ENCODE data around the gene RGS12.

The RGS12 gene

GRCh38 chr4:3292571-3293400 lies at the start of gene RGS12:
RGS12 (plus strand) TSS chr4:3293021; CDS start chr4:3316171, 23,150 bp downstream.
- in situ Hi-C loops (cut with HindIII; ENCODE audit: low sequenced_read_pairs): no loop called here

- in situ Hi-C loops (cut with HindIII; ENCODE audit: low sequenced_read_pairs): loop anchor here (5.0 kb wide), 1 partner anchor 56 kb away; no protein-coding TSS in a partner anchor
Observed at GRCh38 chr4:3243136-3243780, 49.6 kb upstream of the RGS12 start.

- in situ Hi-C loops (cut with HindIII; ENCODE audit: low sequenced_read_pairs): loop anchor here (5.0 kb wide), 1 partner anchor 57 kb away; no protein-coding TSS in a partner anchor
Observed at GRCh38 chr4:3244002-3244401, 48.8 kb upstream of the RGS12 start.

GRCh38 chr4:3244747-3245146 lies 48.1 kb upstream of the RGS12 start:
- in situ Hi-C loops (cut with HindIII; ENCODE audit: low sequenced_read_pairs): loop anchor here (5.0 kb wide), 1 partner anchor 57 kb away; no protein-coding TSS in a partner anchor

GRCh38 chr4:3245676-3246075 lies 47.1 kb upstream of the RGS12 start:
- in situ Hi-C loops (cut with HindIII; ENCODE audit: low sequenced_read_pairs): no loop called here

GRCh38 chr4:3246458-3247398 lies 46.1 kb upstream of the RGS12 start:
- in situ Hi-C loops (cut with HindIII; ENCODE audit: low sequenced_read_pairs): no loop called here

- in situ Hi-C loops (cut with HindIII; ENCODE audit: low sequenced_read_pairs): no loop called here
Observed at GRCh38 chr4:3247399-3248177, 45.2 kb upstream of the RGS12 start.

- in situ Hi-C loops (cut with HindIII; ENCODE audit: low sequenced_read_pairs): no loop called here
Observed at GRCh38 chr4:3248178-3248480, 44.7 kb upstream of the RGS12 start.

- in situ Hi-C loops (cut with HindIII; ENCODE audit: low sequenced_read_pairs): no loop called here
Observed at GRCh38 chr4:3248811-3249661, 43.8 kb upstream of the RGS12 start, which contains the start of gene MSANTD1. MSANTD1 (plus strand) TSS chr4:3249159; CDS start chr4:3249223, 64 bp downstream.

- in situ Hi-C loops (cut with HindIII; ENCODE audit: low sequenced_read_pairs): no loop called here
Observed at GRCh38 chr4:3249711-3250437, 42.9 kb upstream of the RGS12 start.

- in situ Hi-C loops (cut with HindIII; ENCODE audit: low sequenced_read_pairs): no loop called here
Observed at GRCh38 chr4:3250438-3250955, 42.3 kb upstream of the RGS12 start.

GRCh38 chr4:3250956-3251690 lies 41.7 kb upstream of the RGS12 start:
- in situ Hi-C loops (cut with HindIII; ENCODE audit: low sequenced_read_pairs): no loop called here

GRCh38 chr4:3251691-3252479 lies 40.9 kb upstream of the RGS12 start:
- in situ Hi-C loops (cut with HindIII; ENCODE audit: low sequenced_read_pairs): no loop called here

GRCh38 chr4:3252480-3252828 lies 40.4 kb upstream of the RGS12 start:
- in situ Hi-C loops (cut with HindIII; ENCODE audit: low sequenced_read_pairs): no loop called here

GRCh38 chr4:3252831-3253641 lies 39.8 kb upstream of the RGS12 start:
- in situ Hi-C loops (cut with HindIII; ENCODE audit: low sequenced_read_pairs): no loop called here

- in situ Hi-C loops (cut with HindIII; ENCODE audit: low sequenced_read_pairs): no loop called here
Observed at GRCh38 chr4:3253808-3254207, 39.0 kb upstream of the RGS12 start.

Data from endothelial cell of hepatic sinusoid (primary cell).